Nephron (organoid): ENCODE results near the gene SEC22C.

Source experiments
- H3K27ac Mint-ChIP-seq, 3 experiments: 2 replicates each; pipeline ENCODE4 v1.8.0; 2020; ENCODE audit warnings: mixed read lengths in 3 of 3, mild to moderate bottlenecking in 2 of 3, moderate library complexity in 1 of 3
- H3K27me3 Mint-ChIP-seq: 2 replicates; pipeline ENCODE4 v1.8.0; 2021; ENCODE audit warnings: low read depth, mild to moderate bottlenecking, moderate library complexity, mixed read lengths
- H3K36me3 Mint-ChIP-seq: 2 replicates; pipeline ENCODE4 v1.8.0; 2020; ENCODE audit warnings: low read depth, mixed read lengths
- H3K4me1 Mint-ChIP-seq: 2 replicates; pipeline ENCODE4 v1.8.0; 2020; ENCODE audit warnings: mixed read lengths
- H3K4me3 Mint-ChIP-seq, 3 experiments: 2 replicates each; pipeline ENCODE4 v1.8.0; 2020; ENCODE audit warnings: mild to moderate bottlenecking in 3 of 3, mixed read lengths in 3 of 3, moderate library complexity in 2 of 3
- H3K9me3 Mint-ChIP-seq: 2 replicates; pipeline ENCODE4 v1.8.0; 2020; ENCODE audit warnings: mixed read lengths
- TF ChIP-seq, protein P1 (sequence below), 3 experiments: fragments of 200-600 bp; sonication (generic); IDR thresholded peaks; one replicate each; pipeline ENCODE4 v1.5.0; 2021; ENCODE audit warnings: antibody characterized with exemption in 3 of 3; ENCODE audit not compliant: unreplicated experiment in 3 of 3

The SEC22C gene

DNA sequence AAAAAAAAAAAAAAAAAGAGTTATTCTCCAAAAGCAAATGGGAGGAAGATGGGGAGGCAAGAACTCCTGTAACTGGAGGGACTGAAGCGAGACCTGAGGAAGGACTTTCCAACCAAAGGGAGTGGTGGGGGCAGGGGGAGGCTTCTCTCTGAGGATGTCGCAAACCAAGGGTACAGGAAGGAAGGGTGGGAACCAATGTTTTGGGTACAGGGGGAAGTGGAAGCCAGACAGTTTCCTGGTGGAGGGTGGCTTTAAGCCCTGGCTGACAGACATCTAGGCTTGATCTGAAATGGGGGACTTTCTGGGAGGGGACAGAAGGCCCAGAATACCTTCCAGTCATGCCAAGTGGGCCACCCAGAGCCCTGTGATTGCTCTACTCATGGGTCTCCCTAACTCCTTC is 52.3 kb downstream of the SEC22C start:
- Mint-ChIP-seq H3K9me3 (no peaks in the 10 kb centered on the region), H3K4me1 (no peaks in the 10 kb centered on the region), H3K36me3 (no peaks in the 10 kb centered on the region), H3K4me3 (no peak overlapping the region), H3K27ac (no peak overlapping the region), H3K27me3 (peaks cover 3% of the 10 kb centered on the region)
- TF ChIP-seq, protein P1, sequence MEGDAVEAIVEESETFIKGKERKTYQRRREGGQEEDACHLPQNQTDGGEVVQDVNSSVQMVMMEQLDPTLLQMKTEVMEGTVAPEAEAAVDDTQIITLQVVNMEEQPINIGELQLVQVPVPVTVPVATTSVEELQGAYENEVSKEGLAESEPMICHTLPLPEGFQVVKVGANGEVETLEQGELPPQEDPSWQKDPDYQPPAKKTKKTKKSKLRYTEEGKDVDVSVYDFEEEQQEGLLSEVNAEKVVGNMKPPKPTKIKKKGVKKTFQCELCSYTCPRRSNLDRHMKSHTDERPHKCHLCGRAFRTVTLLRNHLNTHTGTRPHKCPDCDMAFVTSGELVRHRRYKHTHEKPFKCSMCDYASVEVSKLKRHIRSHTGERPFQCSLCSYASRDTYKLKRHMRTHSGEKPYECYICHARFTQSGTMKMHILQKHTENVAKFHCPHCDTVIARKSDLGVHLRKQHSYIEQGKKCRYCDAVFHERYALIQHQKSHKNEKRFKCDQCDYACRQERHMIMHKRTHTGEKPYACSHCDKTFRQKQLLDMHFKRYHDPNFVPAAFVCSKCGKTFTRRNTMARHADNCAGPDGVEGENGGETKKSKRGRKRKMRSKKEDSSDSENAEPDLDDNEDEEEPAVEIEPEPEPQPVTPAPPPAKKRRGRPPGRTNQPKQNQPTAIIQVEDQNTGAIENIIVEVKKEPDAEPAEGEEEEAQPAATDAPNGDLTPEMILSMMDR (IDR thresholded peaks at IDR 0.05; ENCODE audit: unreplicated experiment in 3 of 3) = no peak

DNA sequence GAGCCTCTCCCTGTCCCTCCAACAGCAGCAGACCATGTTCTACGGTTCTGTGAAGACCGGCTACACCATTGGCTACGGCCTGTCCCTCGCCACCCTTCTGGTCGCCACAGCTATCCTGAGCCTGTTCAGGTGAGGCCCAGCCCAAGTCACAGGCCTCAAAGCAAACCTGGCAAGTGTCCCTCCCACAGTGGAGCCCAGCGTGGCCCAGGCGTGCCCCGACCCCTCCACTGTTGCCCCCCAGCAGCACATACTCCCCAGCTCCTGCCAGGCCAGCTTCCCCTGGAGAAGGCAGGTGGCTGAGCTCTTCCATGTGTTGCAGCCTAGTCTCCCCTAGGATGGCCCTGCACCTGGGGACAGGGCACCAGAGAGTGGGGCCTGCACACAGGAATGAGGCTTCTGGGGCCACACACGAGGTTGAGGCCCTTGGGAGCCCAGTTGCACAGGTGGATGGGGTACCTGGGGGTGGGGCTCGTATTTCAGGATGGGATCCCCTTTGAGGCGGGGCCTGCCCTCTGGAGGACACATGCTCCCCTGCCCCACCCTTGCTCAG is 54.3 kb downstream of the SEC22C start:
- H3K9me3 Mint-ChIP-seq = no peaks in the 10 kb centered on the region
- H3K4me3 Mint-ChIP-seq = no peak overlapping the region
- H3K27ac Mint-ChIP-seq = no peak overlapping the region
- H3K4me1 Mint-ChIP-seq = no peaks in the 10 kb centered on the region
- H3K36me3 Mint-ChIP-seq = no peaks in the 10 kb centered on the region
- H3K27me3 Mint-ChIP-seq = no peaks in the 10 kb centered on the region
- TF ChIP-seq, protein P1 (IDR thresholded peaks at IDR 0.05; ENCODE audit: unreplicated experiment in 3 of 3) = no peak

DNA sequence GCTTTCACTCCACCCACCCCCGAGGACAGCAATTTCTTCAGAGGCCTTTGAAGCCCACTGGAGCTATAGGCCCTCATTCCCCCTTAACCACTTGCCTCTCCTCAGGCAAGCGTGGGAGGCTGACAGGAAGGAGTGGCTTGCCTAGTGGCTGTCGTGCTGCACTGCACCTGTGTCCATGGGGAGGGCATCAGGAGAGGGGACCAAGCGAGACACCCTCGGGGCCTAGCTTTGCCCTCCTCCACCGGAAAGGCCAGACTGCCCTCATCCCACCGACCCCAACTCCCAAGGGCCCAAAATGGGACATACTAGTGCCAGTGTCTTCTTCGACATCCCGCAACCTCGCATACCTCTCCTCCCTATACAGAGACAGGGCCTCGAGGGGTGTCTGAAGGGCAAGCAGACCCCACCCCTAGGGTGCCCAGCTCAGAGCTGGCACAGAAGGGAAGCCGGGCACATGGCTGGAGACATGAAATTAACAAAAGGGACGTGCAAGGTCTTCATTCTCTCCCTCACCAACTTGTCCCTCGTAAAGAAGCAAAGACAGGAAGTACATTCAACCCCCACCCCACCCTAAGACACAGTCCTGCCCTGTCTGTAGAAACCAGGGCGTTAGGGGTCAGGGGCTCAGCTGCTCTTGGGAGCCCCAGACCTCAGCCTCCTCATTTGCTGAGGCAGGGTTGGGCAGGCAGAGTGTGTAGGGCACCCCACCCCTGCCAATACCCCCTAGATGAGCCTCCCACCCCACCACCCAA is 55.0 kb downstream of the SEC22C start:
- Mint-ChIP-seq H3K27me3 (no peaks in the 10 kb centered on the region), H3K4me3 (no peak overlapping the region), H3K4me1 (no peaks in the 10 kb centered on the region), H3K36me3 (no peaks in the 10 kb centered on the region), H3K9me3 (no peaks in the 10 kb centered on the region), H3K27ac (no peak overlapping the region)
- TF ChIP-seq, protein P1 (IDR thresholded peaks at IDR 0.05; ENCODE audit: unreplicated experiment in 3 of 3) = no peak

DNA sequence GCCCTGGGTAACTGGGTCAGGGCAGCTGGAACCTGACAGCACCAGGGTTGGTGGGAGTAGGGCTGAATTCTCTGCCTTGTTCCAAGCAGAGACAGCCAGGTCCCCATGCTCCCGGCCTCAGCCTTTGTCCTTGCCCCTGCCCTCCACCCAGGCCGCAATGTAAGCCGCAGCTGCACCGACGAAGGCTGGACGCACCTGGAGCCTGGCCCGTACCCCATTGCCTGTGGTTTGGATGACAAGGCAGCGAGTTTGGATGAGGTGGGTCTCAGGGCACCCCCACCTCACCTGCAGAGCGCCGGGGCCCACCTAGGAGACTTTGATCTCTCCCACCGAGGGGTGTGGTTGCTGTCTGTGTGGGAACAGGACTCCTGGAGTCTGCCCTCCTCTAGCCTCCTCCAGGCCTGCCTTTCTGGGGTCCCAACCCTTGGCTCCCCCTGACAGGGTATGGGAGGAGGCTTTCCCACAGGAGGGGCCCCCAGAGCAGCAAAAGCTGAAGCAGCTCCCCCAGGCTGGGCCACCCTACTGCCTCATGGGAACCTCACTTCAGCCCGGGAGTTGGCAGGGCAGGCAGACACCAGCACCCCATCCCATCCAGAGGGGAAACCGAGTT is 55.9 kb downstream of the SEC22C start:
- H3K9me3 Mint-ChIP-seq = no peaks in the 10 kb centered on the region
- TF ChIP-seq, protein P1 (IDR thresholded peaks at IDR 0.05; ENCODE audit: unreplicated experiment in 3 of 3) = no peak
- H3K27me3 Mint-ChIP-seq = no peaks in the 10 kb centered on the region
- H3K27ac Mint-ChIP-seq = no peak overlapping the region
- no peaks in the 10 kb centered on the region for H3K36me3 Mint-ChIP-seq
- H3K4me1 Mint-ChIP-seq = no peaks in the 10 kb centered on the region
- H3K4me3 Mint-ChIP-seq = no peak overlapping the region

DNA sequence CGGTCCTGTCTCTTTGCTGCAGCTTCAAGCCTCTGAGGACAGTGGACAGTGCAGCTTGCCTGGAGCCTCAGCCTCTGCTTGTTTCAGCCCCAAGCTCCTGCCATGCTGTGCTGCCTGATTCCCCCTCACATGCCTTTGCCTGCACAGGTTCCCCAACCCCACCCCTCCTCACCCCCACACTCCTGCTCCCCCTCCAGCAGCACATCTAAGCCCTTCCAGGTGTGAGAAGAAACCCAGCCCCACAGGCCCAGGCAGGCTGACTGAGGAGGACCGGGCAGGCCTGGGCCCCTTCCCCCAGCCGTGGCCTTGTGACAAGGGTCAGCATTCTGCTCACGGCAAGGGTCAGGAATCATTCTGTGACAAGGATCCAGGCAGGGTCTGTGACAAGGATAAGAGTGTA is 56.6 kb downstream of the SEC22C start:
- TF ChIP-seq, protein P1 (IDR thresholded peaks at IDR 0.05; ENCODE audit: unreplicated experiment in 3 of 3) = no peak
- no peak overlapping the region for H3K27ac Mint-ChIP-seq
- no peaks in the 10 kb centered on the region for H3K9me3 Mint-ChIP-seq
- peaks cover 3% of the 10 kb centered on the region for H3K27me3 Mint-ChIP-seq
- no peak overlapping the region for H3K4me3 Mint-ChIP-seq
- H3K4me1 Mint-ChIP-seq = no peaks in the 10 kb centered on the region
- H3K36me3 Mint-ChIP-seq = no peaks in the 10 kb centered on the region
